ENCODE results near the gene PLP1. TPM values are rescaled to one million over a fixed set of nuclear protein-coding genes. Genes with fewer than 3 reads are reported as not detected.

Gene PLP1
- total RNA-seq, 1 donor from 2014 or later = not detected

DNA sequence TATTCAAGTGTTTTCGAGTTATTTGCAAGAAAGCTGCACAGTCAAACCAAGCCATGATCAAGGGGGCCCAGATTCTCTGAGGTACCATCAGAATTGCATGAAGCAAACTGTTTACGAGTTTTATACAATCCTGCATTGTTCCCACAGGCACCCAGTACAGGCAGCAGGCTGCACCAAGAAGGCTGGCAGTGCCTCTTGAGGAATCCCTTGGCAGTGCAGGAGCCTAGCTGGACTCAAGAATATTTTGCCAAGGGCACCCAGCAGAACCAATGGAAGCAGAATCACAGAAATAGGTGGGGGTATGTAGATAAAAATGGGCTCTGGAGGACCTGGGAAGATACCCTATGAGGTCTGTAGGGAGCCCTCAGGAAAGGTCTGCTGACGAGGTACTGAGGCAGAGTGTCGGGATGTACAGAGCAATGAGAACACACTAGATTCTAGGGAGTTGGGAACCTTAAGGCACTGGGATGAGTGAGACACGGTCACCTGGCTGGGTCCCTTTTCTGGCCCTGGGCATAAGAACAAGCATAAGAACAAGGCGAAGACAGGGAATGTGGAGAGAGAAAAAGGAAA lies 2.5 kb upstream of the PLP1 start:
- Histone ChIP-seq H3K4me1 (no peaks in the 10 kb centered on the region), H3K27ac (no peak overlapping the region), H3K9me3 (no peaks in the 10 kb centered on the region), H3K27me3 (no peaks in the 10 kb centered on the region), H3K36me3 (no peaks in the 10 kb centered on the region), H3K4me3 (no peak overlapping the region)
- TF ChIP-seq, protein P1, sequence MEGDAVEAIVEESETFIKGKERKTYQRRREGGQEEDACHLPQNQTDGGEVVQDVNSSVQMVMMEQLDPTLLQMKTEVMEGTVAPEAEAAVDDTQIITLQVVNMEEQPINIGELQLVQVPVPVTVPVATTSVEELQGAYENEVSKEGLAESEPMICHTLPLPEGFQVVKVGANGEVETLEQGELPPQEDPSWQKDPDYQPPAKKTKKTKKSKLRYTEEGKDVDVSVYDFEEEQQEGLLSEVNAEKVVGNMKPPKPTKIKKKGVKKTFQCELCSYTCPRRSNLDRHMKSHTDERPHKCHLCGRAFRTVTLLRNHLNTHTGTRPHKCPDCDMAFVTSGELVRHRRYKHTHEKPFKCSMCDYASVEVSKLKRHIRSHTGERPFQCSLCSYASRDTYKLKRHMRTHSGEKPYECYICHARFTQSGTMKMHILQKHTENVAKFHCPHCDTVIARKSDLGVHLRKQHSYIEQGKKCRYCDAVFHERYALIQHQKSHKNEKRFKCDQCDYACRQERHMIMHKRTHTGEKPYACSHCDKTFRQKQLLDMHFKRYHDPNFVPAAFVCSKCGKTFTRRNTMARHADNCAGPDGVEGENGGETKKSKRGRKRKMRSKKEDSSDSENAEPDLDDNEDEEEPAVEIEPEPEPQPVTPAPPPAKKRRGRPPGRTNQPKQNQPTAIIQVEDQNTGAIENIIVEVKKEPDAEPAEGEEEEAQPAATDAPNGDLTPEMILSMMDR (IDR thresholded peaks at IDR 0.05) = peak; percentile 26
- intact Hi-C loops (cut with DNase I) = no loop called here
- DNase-seq (no peak), ATAC-seq (no peak)

DNA sequence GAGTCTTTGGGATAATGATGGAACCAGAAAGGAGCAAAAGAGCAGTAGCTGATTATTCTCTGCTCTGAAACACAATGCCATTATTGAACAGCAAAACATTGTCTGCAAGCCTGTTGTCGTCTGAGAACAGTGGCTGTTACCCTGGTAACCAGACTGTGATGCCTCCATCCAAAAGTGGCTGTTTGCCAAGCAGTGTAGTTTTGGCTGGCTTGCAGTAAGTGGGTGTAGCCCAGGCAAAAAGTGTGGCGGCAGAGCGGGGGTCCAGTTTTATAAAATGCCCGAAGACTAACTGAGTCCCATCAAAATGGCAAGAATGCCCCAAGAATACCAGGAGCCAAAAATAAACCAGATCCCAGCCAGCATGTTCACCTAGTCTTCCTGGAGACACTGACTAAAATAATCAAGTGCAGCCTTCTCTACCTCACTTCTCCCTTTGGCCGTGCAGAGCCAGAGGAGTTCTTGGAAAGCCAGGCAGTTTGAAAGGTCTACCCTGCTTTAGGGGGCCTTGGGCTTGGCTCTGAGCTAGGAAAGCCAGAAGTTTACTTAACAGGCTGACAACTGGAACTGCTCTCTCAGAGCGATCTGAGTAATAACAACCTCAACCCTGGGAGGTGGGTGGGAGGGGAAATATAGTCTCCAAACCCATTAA lies 2.6 kb downstream of the PLP1 start:
- ATAC-seq = no peak
- DNase-seq = no peak
- Histone ChIP-seq H3K36me3 (no peaks in the 10 kb centered on the region), H3K4me1 (no peaks in the 10 kb centered on the region), H3K27me3 (no peaks in the 10 kb centered on the region), H3K9me3 (no peaks in the 10 kb centered on the region), H3K4me3 (no peak overlapping the region), H3K27ac (no peak overlapping the region)
- TF ChIP-seq, protein P1 (IDR thresholded peaks at IDR 0.05) = no peak
- intact Hi-C loops (cut with DNase I) = no loop called here

DNA sequence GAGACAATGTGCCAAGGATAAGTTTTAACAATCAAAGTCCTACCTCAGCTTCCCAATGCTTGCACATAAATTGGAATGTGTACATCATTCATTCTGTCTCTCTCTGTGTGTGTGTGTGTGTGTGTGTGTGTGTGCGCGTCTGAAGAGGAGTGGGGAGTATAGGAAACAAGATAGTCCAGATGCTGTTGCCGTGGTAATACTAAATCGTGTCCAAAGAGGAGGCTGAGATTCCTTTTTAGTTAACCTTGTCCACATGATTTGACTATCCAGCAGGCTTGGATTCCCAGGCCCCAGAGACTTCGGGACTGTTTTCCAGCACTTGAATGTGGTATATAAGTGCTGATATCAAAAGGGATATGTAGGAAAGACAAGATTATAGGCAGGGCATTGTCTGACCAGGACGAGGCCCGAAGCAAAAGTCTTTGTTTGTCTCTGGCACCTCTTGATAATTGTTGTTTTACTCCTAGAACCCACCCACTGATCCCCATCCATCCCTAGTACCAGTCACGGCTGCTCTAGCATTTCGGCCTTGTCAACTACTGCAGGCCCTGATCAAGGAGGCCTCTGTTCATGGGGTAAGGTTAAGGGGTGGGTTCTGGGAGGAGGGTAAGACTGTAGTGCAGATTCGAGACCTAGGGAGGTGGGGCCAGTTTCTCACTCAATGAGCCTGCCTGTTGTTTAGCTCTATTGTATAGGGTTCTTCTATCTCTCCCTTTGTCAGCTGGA lies 3.9 kb downstream of the PLP1 start:
- no peak for ATAC-seq
- Histone ChIP-seq H3K4me3 (no peak overlapping the region), H3K27me3 (no peaks in the 10 kb centered on the region), H3K9me3 (no peaks in the 10 kb centered on the region), H3K4me1 (no peaks in the 10 kb centered on the region), H3K36me3 (no peaks in the 10 kb centered on the region), H3K27ac (no peak overlapping the region)
- intact Hi-C loops (cut with DNase I) = no loop called here
- TF ChIP-seq, protein P1 (IDR thresholded peaks at IDR 0.05) = no peak
- DNase-seq = no peak

DNA sequence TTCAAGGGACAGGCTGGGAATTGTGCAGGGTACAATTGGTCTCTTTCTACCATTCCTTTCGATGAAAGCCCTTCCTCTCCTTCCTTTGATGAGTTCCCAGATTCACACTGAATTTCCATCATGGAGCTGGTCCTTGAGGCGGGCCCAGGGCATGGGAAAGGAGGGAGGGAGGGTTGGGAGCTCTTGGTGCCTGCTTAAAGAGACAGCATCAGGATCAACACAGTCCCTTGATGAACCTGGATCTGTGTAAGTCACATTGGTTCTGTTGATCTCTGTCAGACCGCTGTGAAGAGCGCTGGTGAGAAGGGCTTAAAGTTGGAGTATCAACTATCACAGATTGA lies 4.4 kb downstream of the PLP1 start:
- intact Hi-C loops (cut with DNase I) = no loop called here
- no peak overlapping the region for H3K4me3 ChIP-seq
- H3K4me1 ChIP-seq = no peaks in the 10 kb centered on the region
- no peaks in the 10 kb centered on the region for H3K9me3 ChIP-seq
- TF ChIP-seq, protein P1 (IDR thresholded peaks at IDR 0.05) = no peak
- DNase-seq = no peak
- no peak for ATAC-seq
- no peaks in the 10 kb centered on the region for H3K36me3 ChIP-seq
- no peak overlapping the region for H3K27ac ChIP-seq
- no peaks in the 10 kb centered on the region for H3K27me3 ChIP-seq

- H3K4me1 ChIP-seq = no peaks in the 10 kb centered on the region
- DNase-seq (no peak), ATAC-seq (no peak)
- no peaks in the 10 kb centered on the region for H3K27me3 ChIP-seq
- no peaks in the 10 kb centered on the region for H3K36me3 ChIP-seq
- TF ChIP-seq, protein P1 (IDR thresholded peaks at IDR 0.05) = no peak
- H3K9me3 ChIP-seq = no peaks in the 10 kb centered on the region
- no peak overlapping the region for H3K27ac ChIP-seq
- no peak overlapping the region for H3K4me3 ChIP-seq
- intact Hi-C loops (cut with DNase I) = no loop called here
Measured at GRCh38 chrX:103781706-103782105, 5.1 kb downstream of the PLP1 start.

All from upper lobe of right lung (tissue), 1 donor.